ENCODE results near the gene PALD1. TPM values are rescaled to one million over a fixed set of nuclear protein-coding genes. Genes with fewer than 3 reads are reported as not detected.

The PALD1 gene
- total RNA-seq, 6 experiments from 2014 or later: 0.81 to 2.9 (median 1.3) TPM

DNA sequence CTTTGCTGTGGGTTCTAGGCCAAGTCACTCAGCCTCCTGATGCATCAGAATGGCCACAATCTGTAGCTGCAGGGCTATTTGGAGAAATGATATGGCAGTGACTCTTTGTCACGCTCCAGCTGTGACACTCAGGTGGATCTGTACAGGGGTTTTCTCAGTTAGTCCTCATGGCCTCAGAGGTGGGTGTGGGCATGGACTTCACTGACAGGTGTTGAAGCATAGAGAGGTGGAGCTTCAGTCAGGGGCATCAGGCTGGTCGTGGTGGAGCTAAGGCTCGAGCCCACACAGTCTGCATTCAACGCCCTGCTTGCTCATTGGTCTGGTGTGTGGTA lies 21.2 kb downstream of the PALD1 start:
- Histone ChIP-seq H3K27ac (no peak overlapping the region), H3K4me3 (no peak overlapping the region), H3K36me3 (no peaks in the 10 kb centered on the region), H3K27me3 (no peaks in the 10 kb centered on the region), H3K4me1 (peaks cover 0 to 4% (median 0%) of the 10 kb centered on the region in 4 donors), H3K9me3 (no peaks in the 10 kb centered on the region)
- intact Hi-C loops (cut with DNase I): no loop called here
- no peak for DNase-seq
- no peak for ATAC-seq
- TF ChIP-seq, protein P1, sequence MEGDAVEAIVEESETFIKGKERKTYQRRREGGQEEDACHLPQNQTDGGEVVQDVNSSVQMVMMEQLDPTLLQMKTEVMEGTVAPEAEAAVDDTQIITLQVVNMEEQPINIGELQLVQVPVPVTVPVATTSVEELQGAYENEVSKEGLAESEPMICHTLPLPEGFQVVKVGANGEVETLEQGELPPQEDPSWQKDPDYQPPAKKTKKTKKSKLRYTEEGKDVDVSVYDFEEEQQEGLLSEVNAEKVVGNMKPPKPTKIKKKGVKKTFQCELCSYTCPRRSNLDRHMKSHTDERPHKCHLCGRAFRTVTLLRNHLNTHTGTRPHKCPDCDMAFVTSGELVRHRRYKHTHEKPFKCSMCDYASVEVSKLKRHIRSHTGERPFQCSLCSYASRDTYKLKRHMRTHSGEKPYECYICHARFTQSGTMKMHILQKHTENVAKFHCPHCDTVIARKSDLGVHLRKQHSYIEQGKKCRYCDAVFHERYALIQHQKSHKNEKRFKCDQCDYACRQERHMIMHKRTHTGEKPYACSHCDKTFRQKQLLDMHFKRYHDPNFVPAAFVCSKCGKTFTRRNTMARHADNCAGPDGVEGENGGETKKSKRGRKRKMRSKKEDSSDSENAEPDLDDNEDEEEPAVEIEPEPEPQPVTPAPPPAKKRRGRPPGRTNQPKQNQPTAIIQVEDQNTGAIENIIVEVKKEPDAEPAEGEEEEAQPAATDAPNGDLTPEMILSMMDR (IDR thresholded peaks at IDR 0.05): no peak
- no peak for TF ChIP-seq POLR2A (IDR thresholded peaks at IDR 0.05)
- WGBS (ENCODE audit: insufficient coverage, low coverage, low lambda C conversion rate, missing lambda C conversion rate): no CpG with 5 or more reads among the region's 4 CpGs

DNA sequence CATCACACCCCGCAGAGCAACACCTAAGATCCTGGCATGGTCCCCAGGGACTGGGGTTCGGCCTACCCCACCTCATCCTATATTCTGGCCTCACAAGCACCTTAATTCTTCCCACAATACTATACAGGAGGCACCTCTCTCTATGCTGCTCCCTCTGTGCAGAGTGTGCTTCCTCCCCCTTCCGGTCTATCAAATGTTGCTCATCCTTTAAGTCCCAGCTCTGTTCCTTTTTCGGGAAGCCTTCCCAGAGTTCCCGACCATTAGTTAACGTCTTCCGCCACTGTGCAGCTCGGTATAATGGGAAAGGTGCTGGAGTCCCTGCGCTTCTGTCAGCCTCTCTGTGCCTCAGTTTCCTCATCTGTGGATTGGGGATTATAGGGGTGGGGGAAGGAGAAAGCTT lies 21.8 kb downstream of the PALD1 start:
- Histone ChIP-seq H3K27ac (peak overlapping the region in 1 of 3 donors; percentile 16), H3K9me3 (no peaks in the 10 kb centered on the region), H3K4me3 (no peak overlapping the region), H3K27me3 (no peaks in the 10 kb centered on the region), H3K4me1 (peaks cover 0 to 4% (median 0%) of the 10 kb centered on the region in 4 donors), H3K36me3 (no peaks in the 10 kb centered on the region)
- intact Hi-C loops (cut with DNase I): no loop called here
- DNase-seq (no peak), ATAC-seq (peak; percentile 22 to 62 (median 42))
- TF ChIP-seq, protein P1 (IDR thresholded peaks at IDR 0.05): no peak
- TF ChIP-seq POLR2A (IDR thresholded peaks at IDR 0.05): no peak
- 65% methylated on average over 7 of the region's 9 CpGs for WGBS (ENCODE audit: insufficient coverage, low coverage, low lambda C conversion rate, missing lambda C conversion rate)

DNA sequence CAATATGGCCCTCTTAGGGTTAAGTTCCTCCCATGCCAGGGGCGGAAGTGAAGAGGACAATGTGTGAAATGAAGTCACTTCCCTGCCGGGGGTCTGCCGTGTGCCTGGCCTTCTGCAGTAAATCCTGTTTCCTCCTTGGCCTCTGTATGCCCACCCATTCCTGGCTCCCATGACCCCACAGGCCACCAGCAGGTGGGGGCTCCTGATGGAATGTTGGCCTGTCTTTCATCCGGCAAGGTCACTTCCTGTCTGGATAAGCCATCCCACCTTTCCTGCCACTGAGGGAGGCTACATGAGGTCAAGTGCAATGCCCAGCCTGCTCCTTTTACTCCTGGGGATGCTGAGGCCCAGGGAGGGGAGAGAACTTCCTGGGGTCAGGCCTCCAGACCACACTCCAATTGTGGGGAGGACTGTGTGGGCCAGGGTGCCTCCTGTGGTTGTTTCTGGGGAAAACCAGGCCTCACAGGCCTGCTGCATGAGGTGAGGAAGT lies 22.3 kb downstream of the PALD1 start:
- H3K27ac ChIP-seq: peak overlapping the region in 1 of 3 donors; percentile 16
- H3K27me3 ChIP-seq: no peaks in the 10 kb centered on the region
- H3K36me3 ChIP-seq: no peaks in the 10 kb centered on the region
- no peak for TF ChIP-seq POLR2A (IDR thresholded peaks at IDR 0.05)
- TF ChIP-seq, protein P1 (IDR thresholded peaks at IDR 0.05): no peak
- H3K4me3 ChIP-seq: no peak overlapping the region
- intact Hi-C loops (cut with DNase I): no loop called here
- 40% methylated on average over 1 of the region's 4 CpGs for WGBS (ENCODE audit: insufficient coverage, low coverage, low lambda C conversion rate, missing lambda C conversion rate)
- peak; percentile 45 to 74 (median 68) for ATAC-seq
- H3K4me1 ChIP-seq: peaks cover 0 to 4% (median 0%) of the 10 kb centered on the region in 4 donors
- H3K9me3 ChIP-seq: no peaks in the 10 kb centered on the region
- no peak for DNase-seq

DNA sequence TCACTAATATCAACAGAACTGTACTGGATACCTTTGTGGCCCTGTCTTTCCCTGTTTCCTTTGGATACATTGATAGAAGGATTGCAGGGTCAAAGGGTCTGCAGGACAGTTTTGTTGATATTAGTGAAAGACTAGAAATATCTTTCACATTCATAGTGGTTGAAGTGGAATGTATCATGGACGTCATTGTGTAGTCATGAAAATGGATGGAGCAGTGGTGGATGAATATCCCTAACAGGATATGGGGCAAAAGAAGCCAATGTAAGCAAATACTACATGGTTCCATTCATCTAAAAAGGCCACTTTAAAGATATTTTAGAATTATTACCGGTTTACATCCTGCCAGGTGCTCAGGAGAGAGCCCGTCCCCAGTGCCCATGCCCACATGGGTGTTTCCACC lies 23.8 kb downstream of the PALD1 start:
- Histone ChIP-seq H3K27ac (no peak overlapping the region), H3K27me3 (no peaks in the 10 kb centered on the region), H3K36me3 (no peaks in the 10 kb centered on the region), H3K4me3 (no peak overlapping the region), H3K4me1 (peaks cover 0 to 4% (median 0%) of the 10 kb centered on the region in 4 donors), H3K9me3 (no peaks in the 10 kb centered on the region)
- TF ChIP-seq, protein P1 (IDR thresholded peaks at IDR 0.05): no peak
- TF ChIP-seq POLR2A (IDR thresholded peaks at IDR 0.05): no peak
- 86% methylated on average over 1 of the region's 3 CpGs for WGBS (ENCODE audit: insufficient coverage, low coverage, low lambda C conversion rate, missing lambda C conversion rate)
- intact Hi-C loops (cut with DNase I): no loop called here
- ATAC-seq (no peak), DNase-seq (no peak)

DNA sequence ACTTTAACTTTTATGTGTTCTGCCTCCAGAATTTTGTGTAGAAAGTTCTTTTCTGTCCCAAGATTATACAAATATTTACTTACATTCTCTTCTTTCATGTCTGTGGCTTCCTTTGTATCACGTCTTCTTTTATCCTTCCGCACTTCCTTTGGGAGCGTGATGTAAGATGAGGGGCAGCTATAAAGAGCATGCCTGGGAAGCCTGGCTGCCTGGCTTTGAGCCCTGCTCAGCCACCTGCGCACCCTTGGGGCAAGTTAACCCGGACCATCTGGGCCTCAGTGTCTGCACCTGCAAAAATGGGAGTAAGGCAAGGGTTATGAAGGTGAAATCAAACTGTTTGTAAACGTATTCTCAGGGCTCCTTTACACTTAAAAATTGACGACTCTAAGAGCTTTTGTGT lies 25.2 kb downstream of the PALD1 start:
- H3K27ac ChIP-seq: no peak overlapping the region
- no peaks in the 10 kb centered on the region for H3K9me3 ChIP-seq
- 63% methylated on average over 7 of the region's 7 CpGs for WGBS (ENCODE audit: insufficient coverage, low coverage, low lambda C conversion rate, missing lambda C conversion rate)
- intact Hi-C loops (cut with DNase I): no loop called here
- no peaks in the 10 kb centered on the region for H3K36me3 ChIP-seq
- H3K27me3 ChIP-seq: no peaks in the 10 kb centered on the region
- no peak overlapping the region for H3K4me3 ChIP-seq
- TF ChIP-seq POLR2A (IDR thresholded peaks at IDR 0.05): no peak
- ATAC-seq (no peak), DNase-seq (no peak)
- peaks cover 0 to 4% (median 0%) of the 10 kb centered on the region in 4 donors for H3K4me1 ChIP-seq

Data from right lobe of liver (tissue), 6 donors.